Measurements from ENCODE around the gene SCUBE1. TPM values are rescaled to one million over a fixed set of nuclear protein-coding genes. Genes with fewer than 3 reads are reported as not detected.

Gene SCUBE1
- total RNA-seq, 1 donor from 2014 or later, result 42.8 TPM

DNA sequence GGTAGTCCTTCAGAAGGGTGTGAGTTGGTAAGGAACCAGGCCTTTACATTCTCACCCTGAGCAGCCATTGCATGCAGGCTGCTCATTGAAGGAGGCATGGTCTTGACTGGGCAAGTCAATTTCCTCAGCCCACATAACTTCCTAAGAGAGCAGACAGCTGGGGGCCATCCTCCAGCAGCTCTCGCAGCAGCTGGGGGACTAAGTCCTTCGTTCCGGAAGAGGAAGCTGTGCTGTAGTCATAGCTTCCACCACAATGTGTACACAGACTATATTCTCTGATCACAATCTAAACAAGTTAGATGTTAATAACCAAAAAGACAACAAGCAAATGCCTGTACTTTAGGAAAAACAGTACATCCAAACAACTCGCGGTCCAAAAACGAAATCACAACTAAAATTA lies 38.5 kb upstream of the SCUBE1 start:
- Mint-ChIP-seq H3K9me3 (no peaks in the 10 kb centered on the region), H3K27ac (no peak overlapping the region), H3K4me3 (no peak overlapping the region), H3K4me1 (ENCODE audit: unreplicated experiment) (peaks cover 18% of the 10 kb centered on the region), H3K36me3 (peaks cover 1% of the 10 kb centered on the region), H3K27me3 (peaks cover 36% of the 10 kb centered on the region)
- TF ChIP-seq, protein P1, sequence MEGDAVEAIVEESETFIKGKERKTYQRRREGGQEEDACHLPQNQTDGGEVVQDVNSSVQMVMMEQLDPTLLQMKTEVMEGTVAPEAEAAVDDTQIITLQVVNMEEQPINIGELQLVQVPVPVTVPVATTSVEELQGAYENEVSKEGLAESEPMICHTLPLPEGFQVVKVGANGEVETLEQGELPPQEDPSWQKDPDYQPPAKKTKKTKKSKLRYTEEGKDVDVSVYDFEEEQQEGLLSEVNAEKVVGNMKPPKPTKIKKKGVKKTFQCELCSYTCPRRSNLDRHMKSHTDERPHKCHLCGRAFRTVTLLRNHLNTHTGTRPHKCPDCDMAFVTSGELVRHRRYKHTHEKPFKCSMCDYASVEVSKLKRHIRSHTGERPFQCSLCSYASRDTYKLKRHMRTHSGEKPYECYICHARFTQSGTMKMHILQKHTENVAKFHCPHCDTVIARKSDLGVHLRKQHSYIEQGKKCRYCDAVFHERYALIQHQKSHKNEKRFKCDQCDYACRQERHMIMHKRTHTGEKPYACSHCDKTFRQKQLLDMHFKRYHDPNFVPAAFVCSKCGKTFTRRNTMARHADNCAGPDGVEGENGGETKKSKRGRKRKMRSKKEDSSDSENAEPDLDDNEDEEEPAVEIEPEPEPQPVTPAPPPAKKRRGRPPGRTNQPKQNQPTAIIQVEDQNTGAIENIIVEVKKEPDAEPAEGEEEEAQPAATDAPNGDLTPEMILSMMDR (conservative IDR thresholded peaks at IDR 0.05), result no peak
- no peak for DNase-seq (ENCODE audit: extremely low spot score, unreplicated experiment)

DNA sequence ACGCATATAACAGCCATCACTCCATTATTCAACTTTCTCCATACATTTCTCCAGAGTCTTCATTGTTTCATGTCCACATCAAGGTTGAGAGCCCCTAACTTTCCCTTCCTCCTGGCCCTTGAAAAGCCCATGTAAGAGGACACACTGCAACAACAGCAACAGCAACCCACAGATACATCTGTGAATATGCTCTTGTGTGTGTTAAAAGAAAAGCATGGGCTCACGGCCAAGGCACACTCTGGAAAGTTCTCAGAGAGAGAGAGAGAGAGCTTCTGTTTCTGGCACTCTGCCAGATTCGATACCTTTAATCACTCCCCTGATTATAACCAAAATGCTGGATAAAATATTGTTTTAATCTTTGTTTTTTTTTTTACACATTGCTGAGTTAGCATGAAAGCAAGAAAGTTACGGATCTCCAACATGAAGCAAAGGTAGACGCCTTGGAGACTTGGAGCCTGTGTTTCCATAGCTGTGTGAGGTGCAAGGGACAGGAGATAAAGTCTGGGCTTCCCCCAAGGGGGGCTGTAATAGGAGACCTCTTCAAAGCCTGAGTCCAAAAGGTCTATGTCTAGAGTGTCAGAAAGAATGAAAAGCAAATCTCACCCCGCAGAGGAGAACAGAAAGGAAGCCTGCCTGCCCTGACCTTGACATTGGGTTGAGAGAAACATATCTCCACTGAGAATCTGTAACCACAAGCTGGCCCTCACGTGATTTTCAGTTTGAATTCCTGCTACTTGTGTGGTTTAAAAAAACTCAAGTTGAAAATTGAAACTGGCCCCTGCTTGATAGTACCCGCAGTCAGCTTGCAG lies 34.9 kb upstream of the SCUBE1 start:
- DNase-seq (ENCODE audit: extremely low spot score, unreplicated experiment), result no peak
- H3K36me3 Mint-ChIP-seq, result peaks cover 4% of the 10 kb centered on the region
- H3K4me1 Mint-ChIP-seq (ENCODE audit: unreplicated experiment), result peaks cover 22% of the 10 kb centered on the region
- peaks cover 5% of the 10 kb centered on the region for H3K9me3 Mint-ChIP-seq
- H3K27me3 Mint-ChIP-seq, result peaks cover 29% of the 10 kb centered on the region
- no peak overlapping the region for H3K27ac Mint-ChIP-seq
- peak overlapping the region; percentile 3 for H3K4me3 Mint-ChIP-seq
- TF ChIP-seq, protein P1 (conservative IDR thresholded peaks at IDR 0.05), result no peak

DNA sequence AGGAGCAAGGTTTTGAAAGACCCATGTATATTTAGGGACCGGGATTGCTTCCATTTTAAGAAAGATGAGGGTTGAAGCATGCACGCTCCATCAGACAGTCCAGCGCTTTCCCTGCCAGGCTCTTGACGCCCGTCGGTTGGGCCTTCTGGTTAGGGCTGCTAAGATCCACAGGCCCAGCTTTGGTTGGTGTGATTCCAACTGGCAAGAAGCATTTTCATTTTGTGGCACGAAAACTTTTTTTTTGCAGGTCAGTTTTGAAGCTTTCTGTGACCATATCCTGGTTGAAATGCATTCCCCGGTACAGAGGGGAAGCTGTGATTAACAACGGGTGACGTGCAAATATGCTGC lies 34.4 kb upstream of the SCUBE1 start:
- H3K4me1 Mint-ChIP-seq (ENCODE audit: unreplicated experiment), result peaks cover 22% of the 10 kb centered on the region
- TF ChIP-seq, protein P1 (conservative IDR thresholded peaks at IDR 0.05), result no peak

DNA sequence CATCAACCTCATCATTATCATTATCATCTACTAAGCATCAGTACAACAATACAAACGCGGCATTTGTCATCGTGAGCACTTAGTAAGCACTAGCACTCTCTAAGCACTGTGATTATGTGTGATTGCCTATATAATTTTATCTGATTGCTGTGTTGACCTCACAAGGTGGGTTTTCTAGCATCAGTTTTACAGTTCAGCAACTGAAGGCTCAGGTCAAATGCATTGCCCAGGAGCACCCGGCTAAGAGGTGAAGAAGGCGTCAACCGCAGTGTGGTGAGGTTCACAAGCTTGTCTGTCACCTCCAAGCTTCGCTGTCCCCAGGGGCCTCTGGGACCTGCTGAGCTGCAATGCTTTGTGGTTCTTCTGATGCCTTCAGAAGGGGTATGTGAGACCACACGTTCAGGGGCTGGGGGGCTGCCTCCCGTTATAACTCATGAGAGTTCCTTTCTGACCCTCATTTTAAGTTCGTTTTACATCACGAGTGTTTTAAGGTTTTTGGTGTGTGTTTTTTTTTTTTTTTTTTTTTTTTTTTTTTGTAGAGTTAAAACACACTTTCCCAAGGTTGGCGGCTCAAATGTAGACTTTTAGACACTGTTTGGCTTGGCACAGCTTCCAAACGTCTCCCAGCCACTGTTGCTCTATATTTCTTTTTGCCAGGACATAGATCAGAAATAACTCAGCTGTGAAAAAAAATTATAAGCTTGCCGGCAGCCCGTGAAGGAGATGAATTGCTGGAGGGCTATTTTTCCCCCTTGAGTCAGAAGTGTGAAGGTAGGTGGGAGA lies 33.8 kb upstream of the SCUBE1 start:
- peaks cover 30% of the 10 kb centered on the region for H3K27me3 Mint-ChIP-seq
- H3K4me3 Mint-ChIP-seq, result no peak overlapping the region
- H3K36me3 Mint-ChIP-seq, result peaks cover 4% of the 10 kb centered on the region
- peaks cover 22% of the 10 kb centered on the region for H3K4me1 Mint-ChIP-seq (ENCODE audit: unreplicated experiment)
- no peak for DNase-seq (ENCODE audit: extremely low spot score, unreplicated experiment)
- H3K9me3 Mint-ChIP-seq, result peaks cover 5% of the 10 kb centered on the region
- H3K27ac Mint-ChIP-seq, result no peak overlapping the region
- TF ChIP-seq, protein P1 (conservative IDR thresholded peaks at IDR 0.05), result no peak

More for the DNA sequence above, 34.4 kb upstream of the SCUBE1 start:
- peaks cover 30% of the 10 kb centered on the region for H3K27me3 Mint-ChIP-seq
- H3K27ac Mint-ChIP-seq, result no peak overlapping the region
- no peak overlapping the region for H3K4me3 Mint-ChIP-seq
- H3K9me3 Mint-ChIP-seq, result peaks cover 5% of the 10 kb centered on the region
- peaks cover 4% of the 10 kb centered on the region for H3K36me3 Mint-ChIP-seq
- DNase-seq (ENCODE audit: extremely low spot score, unreplicated experiment), result no peak

DNA sequence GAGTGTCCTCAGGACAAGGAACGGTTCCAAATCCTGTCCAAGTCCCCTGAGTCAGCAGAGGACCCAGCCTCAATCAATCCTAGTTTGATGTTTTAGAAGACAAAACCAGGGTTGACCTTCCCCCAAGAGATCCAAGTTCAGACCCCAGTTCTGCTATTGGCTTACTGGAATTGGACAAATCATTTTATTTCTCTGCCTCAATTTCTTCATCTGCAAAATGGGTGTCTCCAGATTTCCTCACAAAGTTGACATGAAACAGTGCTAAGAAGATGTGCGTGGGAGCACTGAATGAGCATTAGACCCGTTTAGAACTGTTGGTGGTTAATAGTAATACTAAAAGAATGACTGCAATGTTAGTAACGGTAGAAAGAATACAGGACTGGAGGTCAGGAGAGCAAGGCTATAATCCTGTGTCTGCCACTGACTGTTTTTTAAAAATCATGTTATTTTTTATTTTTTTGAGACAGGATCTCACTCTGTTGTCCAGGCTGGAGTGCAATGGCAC lies 32.8 kb upstream of the SCUBE1 start:
- Mint-ChIP-seq H3K4me1 (ENCODE audit: unreplicated experiment) (peaks cover 26% of the 10 kb centered on the region), H3K27ac (no peak overlapping the region), H3K27me3 (peaks cover 32% of the 10 kb centered on the region), H3K9me3 (peaks cover 5% of the 10 kb centered on the region), H3K4me3 (no peak overlapping the region), H3K36me3 (peaks cover 4% of the 10 kb centered on the region)
- no peak for DNase-seq (ENCODE audit: extremely low spot score, unreplicated experiment)
- TF ChIP-seq, protein P1 (conservative IDR thresholded peaks at IDR 0.05), result no peak
